ENCODE results near the gene ZNF414.

ZNF414 gene

GRCh38 chr19:8482696-8483095 lies 31.3 kb downstream of the ZNF414 start:
- no peak overlapping the region for H3K27ac ChIP-seq (ENCODE audit: low read depth, low read length, poor library complexity, severe bottlenecking)
- H3K27me3 ChIP-seq (ENCODE audit: insufficient read depth, low read length): no peaks in the 10 kb centered on the region
- H3K79me2 ChIP-seq (ENCODE audit: insufficient read depth, low read length): peaks cover 16% of the 10 kb centered on the region
- no peaks in the 10 kb centered on the region for H3K9me2 ChIP-seq (ENCODE audit: low read depth, low read length)
- H3F3A ChIP-seq (ENCODE audit: insufficient read depth, low read length): no peaks in the 10 kb centered on the region; the same call in 1 of the 2 replicates
- no peak overlapping the region for H3K9ac ChIP-seq (ENCODE audit: low read length)
- H3K4me1 ChIP-seq (ENCODE audit: insufficient read depth, low read length, severe bottlenecking): no peaks in the 10 kb centered on the region
- no peak for TF ChIP-seq CTCF (IDR thresholded peaks at IDR 0.05; ENCODE audit: low read length)
- TF ChIP-seq EZH2 (IDR thresholded peaks at IDR 0.05; ENCODE audit: borderline replicate concordance, low read length): no peak
- peaks cover 5% of the 10 kb centered on the region; the same call in 1 of the 2 replicates for H4K20me1 ChIP-seq (ENCODE audit: insufficient read depth, low read length)
- H3K4me3 ChIP-seq (ENCODE audit: low read depth, low read length, poor library complexity, severe bottlenecking): no peak overlapping the region
- no peak overlapping the region for H3K4me2 ChIP-seq (ENCODE audit: low read length)
- H3K36me3 ChIP-seq (ENCODE audit: insufficient read depth, low read length): peaks cover 93% of the 10 kb centered on the region
- H3K9me3 ChIP-seq (ENCODE audit: low read length): no peaks in the 10 kb centered on the region
- no peak overlapping the region for H2AFZ ChIP-seq (ENCODE audit: low read length)

- Histone ChIP-seq H3K79me2 (ENCODE audit: insufficient read depth, low read length) (peaks cover 21% of the 10 kb centered on the region), H3K9me2 (ENCODE audit: low read depth, low read length) (no peaks in the 10 kb centered on the region), H3K36me3 (ENCODE audit: insufficient read depth, low read length) (peaks cover 93% of the 10 kb centered on the region), H3K9ac (ENCODE audit: low read length) (no peak overlapping the region), H3K27ac (ENCODE audit: low read depth, low read length, poor library complexity, severe bottlenecking) (no peak overlapping the region), H3K9me3 (ENCODE audit: low read length) (no peaks in the 10 kb centered on the region), H4K20me1 (ENCODE audit: insufficient read depth, low read length) (peaks cover 5% of the 10 kb centered on the region; the same call in 1 of the 2 replicates), H3F3A (ENCODE audit: insufficient read depth, low read length) (no peaks in the 10 kb centered on the region; the same call in 1 of the 2 replicates), H3K4me2 (ENCODE audit: low read length) (no peak overlapping the region), H3K27me3 (ENCODE audit: insufficient read depth, low read length) (no peaks in the 10 kb centered on the region), H2AFZ (ENCODE audit: low read length) (no peak overlapping the region), H3K4me1 (ENCODE audit: insufficient read depth, low read length, severe bottlenecking) (no peaks in the 10 kb centered on the region), H3K4me3 (ENCODE audit: low read depth, low read length, poor library complexity, severe bottlenecking) (no peak overlapping the region)
- TF ChIP-seq CTCF (IDR thresholded peaks at IDR 0.05; ENCODE audit: low read length): no peak
- TF ChIP-seq EZH2 (IDR thresholded peaks at IDR 0.05; ENCODE audit: borderline replicate concordance, low read length): no peak
Observed at GRCh38 chr19:8481616-8482015, 32.4 kb downstream of the ZNF414 start.

GRCh38 chr19:8481201-8481600 lies 32.8 kb downstream of the ZNF414 start:
- H2AFZ ChIP-seq (ENCODE audit: low read length): no peak overlapping the region
- H3K9ac ChIP-seq (ENCODE audit: low read length): no peak overlapping the region
- no peaks in the 10 kb centered on the region for H3K27me3 ChIP-seq (ENCODE audit: insufficient read depth, low read length)
- H3K9me3 ChIP-seq (ENCODE audit: low read length): no peaks in the 10 kb centered on the region
- no peak overlapping the region for H3K27ac ChIP-seq (ENCODE audit: low read depth, low read length, poor library complexity, severe bottlenecking)
- no peak overlapping the region for H3K4me2 ChIP-seq (ENCODE audit: low read length)
- H3F3A ChIP-seq (ENCODE audit: insufficient read depth, low read length): no peaks in the 10 kb centered on the region; the same call in 1 of the 2 replicates
- TF ChIP-seq EZH2 (IDR thresholded peaks at IDR 0.05; ENCODE audit: borderline replicate concordance, low read length) (no peak), CTCF (IDR thresholded peaks at IDR 0.05; ENCODE audit: low read length) (no peak)
- H3K36me3 ChIP-seq (ENCODE audit: insufficient read depth, low read length): peaks cover 93% of the 10 kb centered on the region
- H4K20me1 ChIP-seq (ENCODE audit: insufficient read depth, low read length): peaks cover 5% of the 10 kb centered on the region; the same call in 1 of the 2 replicates
- H3K4me3 ChIP-seq (ENCODE audit: low read depth, low read length, poor library complexity, severe bottlenecking): no peak overlapping the region
- H3K79me2 ChIP-seq (ENCODE audit: insufficient read depth, low read length): peaks cover 25% of the 10 kb centered on the region
- H3K4me1 ChIP-seq (ENCODE audit: insufficient read depth, low read length, severe bottlenecking): no peaks in the 10 kb centered on the region
- no peaks in the 10 kb centered on the region for H3K9me2 ChIP-seq (ENCODE audit: low read depth, low read length)
